ENCODE results near the gene KLHL3. TPM values are rescaled to one million over a fixed set of nuclear protein-coding genes. Genes with fewer than 3 reads are reported as not detected.

Gene KLHL3
- polyA plus RNA-seq, 1 experiment, result 2.2 TPM

GRCh38 chr5:137615171-137615775, 120.6 kb downstream of the KLHL3 start:
- CTCF ChIA-PET, result interaction anchor here (1.0 to 1.5 kb wide), 2 partner anchors 14 to 164 kb away, joined by 3 to 6 read pairs; no protein-coding TSS in a partner anchor
- no peak overlapping the region for H3K4me3 ChIP-seq (ENCODE audit: low read depth, low read length)

GRCh38 chr5:137613554-137614265, 122.2 kb downstream of the KLHL3 start:
- TF ChIP-seq CTCF (IDR thresholded peaks at IDR 0.05; ENCODE audit: low read depth, low read length), result no peak
- Histone ChIP-seq H3K27me3 (ENCODE audit: control insufficient read depth, insufficient read depth, low read length) (no peaks in the 10 kb centered on the region), H3K9me3 (ENCODE audit: control insufficient read depth, insufficient read depth, low read length) (no peaks in the 10 kb centered on the region), H3K27ac (ENCODE audit: low read depth, low read length) (no peak overlapping the region), H3K4me3 (ENCODE audit: low read depth, low read length) (no peak overlapping the region)
- ChIA-PET CTCF (no interaction called here), POLR2A (no interaction called here)
- no peak for DNase-seq (ENCODE audit: low read depth, low spot score)

More at GRCh38 chr5:137615171-137615775, 120.6 kb downstream of the KLHL3 start:
- no peak for DNase-seq (ENCODE audit: low read depth, low spot score)
- no peak overlapping the region for H3K27ac ChIP-seq (ENCODE audit: low read depth, low read length)
- H3K27me3 ChIP-seq (ENCODE audit: control insufficient read depth, insufficient read depth, low read length), result no peaks in the 10 kb centered on the region
- TF ChIP-seq CTCF (IDR thresholded peaks at IDR 0.05; ENCODE audit: low read depth, low read length), result no peak
- no peaks in the 10 kb centered on the region for H3K9me3 ChIP-seq (ENCODE audit: control insufficient read depth, insufficient read depth, low read length)
- POLR2A ChIA-PET, result no interaction called here

- no peak overlapping the region for H3K4me3 ChIP-seq (ENCODE audit: low read depth, low read length)
- TF ChIP-seq CTCF (IDR thresholded peaks at IDR 0.05; ENCODE audit: low read depth, low read length), result no peak
- peaks cover 8% of the 10 kb centered on the region for H3K27me3 ChIP-seq (ENCODE audit: control insufficient read depth, insufficient read depth, low read length)
- H3K9me3 ChIP-seq (ENCODE audit: control insufficient read depth, insufficient read depth, low read length), result no peaks in the 10 kb centered on the region
- H3K27ac ChIP-seq (ENCODE audit: low read depth, low read length), result no peak overlapping the region
- ChIA-PET CTCF (no interaction called here), POLR2A (no interaction called here)
- DNase-seq (ENCODE audit: low read depth, low spot score), result no peak
Measured at GRCh38 chr5:137612576-137612975, 123.3 kb downstream of the KLHL3 start.

- Histone ChIP-seq H3K4me3 (ENCODE audit: low read depth, low read length) (no peak overlapping the region), H3K9me3 (ENCODE audit: control insufficient read depth, insufficient read depth, low read length) (no peaks in the 10 kb centered on the region), H3K27ac (ENCODE audit: low read depth, low read length) (no peak overlapping the region), H3K27me3 (ENCODE audit: control insufficient read depth, insufficient read depth, low read length) (peaks cover 10% of the 10 kb centered on the region)
- no peak for TF ChIP-seq CTCF (IDR thresholded peaks at IDR 0.05; ENCODE audit: low read depth, low read length)
- ChIA-PET POLR2A (no interaction called here), CTCF (no interaction called here)
- DNase-seq (ENCODE audit: low read depth, low spot score), result no peak
Measured at GRCh38 chr5:137611794-137612435, 124.0 kb downstream of the KLHL3 start.

- POLR2A ChIA-PET, result no interaction called here
- H3K27ac ChIP-seq (ENCODE audit: low read depth, low read length), result no peak overlapping the region
Measured at GRCh38 chr5:137611011-137611580, 124.8 kb downstream of the KLHL3 start.

More at GRCh38 chr5:137611011-137611580, 124.8 kb downstream of the KLHL3 start:
- no peak for DNase-seq (ENCODE audit: low read depth, low spot score)
- Histone ChIP-seq H3K27me3 (ENCODE audit: control insufficient read depth, insufficient read depth, low read length) (peaks cover 10% of the 10 kb centered on the region), H3K9me3 (ENCODE audit: control insufficient read depth, insufficient read depth, low read length) (no peaks in the 10 kb centered on the region), H3K4me3 (ENCODE audit: low read depth, low read length) (no peak overlapping the region)
- CTCF ChIA-PET, result no interaction called here
- TF ChIP-seq CTCF (IDR thresholded peaks at IDR 0.05; ENCODE audit: low read depth, low read length), result no peak
